NCI-H524 treated with DMSO at 0.1 percent for 48 hours (cell line): Measurements from ENCODE around the gene CDC14A.
"Not testable (repeated sequence)": the region's sequence is repeated elsewhere in the genome, so short reads cannot be mapped to it uniquely, and the experiment has no call there.

ENCODE experiments used
- DNase-seq: peaks from one replicate; lab custom pipeline; 2025; lab: John Stamatoyannopoulos, UW

The CDC14A gene

GRCh38 chr1:100363831-100364230 lies 11.5 kb downstream of the CDC14A start:
- no peak for DNase-seq

- peak; percentile 68 for DNase-seq
Observed at GRCh38 chr1:100364697-100365096, 12.4 kb downstream of the CDC14A start.

- no peak for DNase-seq
Observed at GRCh38 chr1:100366209-100366525, 13.9 kb downstream of the CDC14A start.

- not testable (repeated sequence) for DNase-seq
Observed at GRCh38 chr1:100369339-100369738, 17.0 kb downstream of the CDC14A start.

- not testable (repeated sequence) for DNase-seq
Observed at GRCh38 chr1:100373953-100374352, 21.6 kb downstream of the CDC14A start.

- DNase-seq: not testable (repeated sequence)
Observed at GRCh38 chr1:100376890-100377289, 24.6 kb downstream of the CDC14A start.

- no peak for DNase-seq
Observed at GRCh38 chr1:100377590-100378361, 25.5 kb downstream of the CDC14A start.

GRCh38 chr1:100378956-100379355 lies 26.6 kb downstream of the CDC14A start:
- no peak for DNase-seq

- no peak for DNase-seq
Observed at GRCh38 chr1:100380635-100381034, 28.3 kb downstream of the CDC14A start.

- peak; percentile 63 for DNase-seq
Observed at GRCh38 chr1:100382657-100383056, 30.4 kb downstream of the CDC14A start.

- DNase-seq: no peak
Observed at GRCh38 chr1:100383743-100384405, 31.6 kb downstream of the CDC14A start.

- no peak for DNase-seq
Observed at GRCh38 chr1:100387209-100387608, 34.9 kb downstream of the CDC14A start.

GRCh38 chr1:100387657-100388350 lies 35.5 kb downstream of the CDC14A start:
- DNase-seq: no peak

GRCh38 chr1:100390531-100390930 lies 38.2 kb downstream of the CDC14A start:
- no peak for DNase-seq

- DNase-seq: no peak
Observed at GRCh38 chr1:100391675-100392074, 39.4 kb downstream of the CDC14A start.

- DNase-seq: no peak
Observed at GRCh38 chr1:100392756-100393155, 40.5 kb downstream of the CDC14A start.

- no peak for DNase-seq
Observed at GRCh38 chr1:100394285-100394684, 42.0 kb downstream of the CDC14A start.

- DNase-seq: no peak
Observed at GRCh38 chr1:100395913-100396312, 43.6 kb downstream of the CDC14A start.

GRCh38 chr1:100396651-100397050 lies 44.3 kb downstream of the CDC14A start:
- no peak for DNase-seq

GRCh38 chr1:100397681-100398080 lies 45.4 kb downstream of the CDC14A start:
- DNase-seq: no peak

- DNase-seq: no peak
Observed at GRCh38 chr1:100398648-100399047, 46.3 kb downstream of the CDC14A start.

GRCh38 chr1:100400404-100400803 lies 48.1 kb downstream of the CDC14A start:
- no peak for DNase-seq

GRCh38 chr1:100404821-100405220 lies 52.5 kb downstream of the CDC14A start:
- DNase-seq: no peak
